Astrocyte of the hippocampus (primary cell): ENCODE data around the gene EMC6.

ENCODE experiments used
- DNase-seq: peaks from one replicate; pipeline ENCODE4 v3.0.0; 2011; ENCODE audit warnings: low read depth, low spot score

Gene EMC6

DNA sequence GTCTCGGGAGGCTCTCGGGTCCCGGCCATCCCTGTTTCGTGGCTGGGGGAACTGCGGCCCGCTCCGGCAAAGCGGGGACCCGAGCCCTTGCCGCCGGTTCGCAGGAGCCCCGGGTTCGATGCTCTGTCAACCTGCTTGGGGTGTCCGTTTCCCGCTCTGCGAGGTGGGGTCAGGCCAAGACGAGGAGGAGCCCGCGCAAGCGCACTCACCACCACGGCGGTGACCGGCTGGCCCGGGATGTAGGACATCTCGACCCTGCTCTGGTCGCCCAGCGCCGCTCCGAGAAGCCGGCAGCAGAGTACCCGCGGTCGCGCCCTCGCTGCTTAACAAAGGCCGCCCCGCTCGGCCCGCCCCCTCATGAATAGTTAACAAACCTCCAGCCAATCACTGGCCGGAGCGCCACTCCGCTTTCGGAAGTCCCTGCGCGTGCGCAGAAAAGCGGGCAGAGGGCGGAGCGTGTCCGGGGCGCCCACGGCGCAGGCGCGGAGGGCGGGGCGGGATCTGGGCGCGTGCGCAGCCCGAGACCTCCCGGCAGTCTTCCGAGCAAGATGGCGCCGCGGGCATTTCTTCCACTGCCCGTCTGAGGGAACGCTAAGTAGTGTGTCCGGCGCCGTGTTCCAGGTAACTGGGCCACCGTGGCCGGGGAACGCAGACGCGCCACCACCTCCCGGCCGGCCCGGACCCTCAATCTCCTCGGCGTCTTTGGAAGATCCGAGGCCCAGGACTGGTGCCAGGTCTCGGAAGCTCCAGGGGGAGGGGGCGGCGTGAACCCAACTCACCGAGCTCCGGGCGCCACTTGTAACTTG lies at the start of gene EMC6, which contains the start of gene TAX1BP3:
TSS of gene EMC6 (plus strand) at position 534 of the 806 bp plus-strand sequence. CDS start 335 bp downstream, outside the sequence.
TSS of gene TAX1BP3 (minus strand) at position 300 of the 806 bp plus-strand sequence. CDS start at position 248, 52 bp downstream.
- peak; percentile 100 for DNase-seq

- no peak for DNase-seq
These were observed 47.4 kb upstream of the EMC6 start for GRCh38 chr17:3621146-3621720.

DNA sequence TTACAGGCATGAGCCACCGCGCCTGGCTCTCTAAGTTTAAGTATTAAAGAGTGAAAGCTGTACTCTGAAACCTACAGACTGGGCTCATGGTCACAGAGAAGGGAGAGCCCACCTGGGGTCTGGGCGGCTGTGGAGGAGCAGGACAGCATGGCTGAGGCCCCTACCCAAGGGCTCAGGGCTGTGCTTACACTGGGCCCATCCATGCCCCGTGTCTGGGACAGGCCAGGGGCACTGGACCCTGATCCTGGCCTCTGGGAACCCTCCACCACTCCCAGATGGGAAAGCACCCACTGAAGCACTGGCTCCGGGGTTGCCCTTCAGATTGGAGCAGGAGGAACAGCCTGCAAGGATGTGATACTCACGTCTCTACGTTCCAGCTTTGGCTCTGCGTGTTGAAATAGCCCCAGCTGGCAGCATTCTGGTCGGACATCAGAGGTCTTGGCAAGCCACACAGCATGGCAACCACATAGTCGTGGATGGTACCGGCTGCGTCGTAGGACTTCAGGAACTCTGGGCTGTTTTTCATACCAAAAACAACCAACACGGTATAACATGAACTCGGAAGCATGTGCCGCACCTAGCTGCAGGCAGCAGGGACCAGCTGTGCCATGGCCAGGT lies 45.5 kb upstream of the EMC6 start:
- no peak for DNase-seq

- DNase-seq: no peak
These were observed 41.5 kb upstream of the EMC6 start for GRCh38 chr17:3626831-3627768.

GRCh38 chr17:3627769-3628167 lies 40.8 kb upstream of the EMC6 start:
- no peak for DNase-seq

DNA sequence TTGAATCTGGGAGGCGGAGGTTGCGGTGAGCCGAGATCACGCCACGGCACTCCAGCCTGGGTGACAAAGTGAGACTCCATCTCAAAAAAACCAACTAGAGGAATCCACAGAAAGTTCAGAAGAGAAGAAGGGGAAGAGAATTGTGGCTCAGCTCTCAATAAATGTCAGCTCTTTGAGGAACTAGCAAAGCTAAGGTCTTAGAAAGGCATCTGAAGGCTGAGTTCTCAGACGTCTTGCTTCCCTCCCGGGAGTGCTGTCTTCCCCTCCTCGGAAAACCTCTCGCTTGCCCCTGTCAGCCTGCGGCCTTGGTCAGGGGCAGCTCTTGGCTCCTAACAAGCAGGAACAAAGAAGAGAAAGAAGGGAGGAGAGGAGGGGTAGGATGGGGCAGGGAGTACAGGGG lies 37.8 kb upstream of the EMC6 start:
- no peak for DNase-seq

DNA sequence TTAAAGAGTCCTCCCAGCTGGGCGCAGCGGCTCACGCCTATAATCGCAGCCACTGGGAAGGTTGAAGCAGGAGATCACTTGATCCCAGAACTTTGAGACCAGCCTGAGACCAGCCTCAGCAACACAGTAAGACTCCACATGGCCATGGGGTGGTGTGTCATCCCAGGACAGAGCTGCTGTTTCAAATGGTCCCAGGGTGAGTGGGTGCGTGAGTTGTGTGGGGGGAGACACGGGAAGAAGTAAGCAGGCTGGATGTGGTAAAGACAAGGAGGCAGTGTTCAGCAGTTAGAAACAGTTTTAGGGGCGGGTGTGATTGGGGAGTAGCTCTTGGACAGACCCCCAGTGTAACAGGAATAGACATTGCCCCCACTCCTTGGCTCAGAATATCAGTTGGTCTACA lies 36.3 kb upstream of the EMC6 start:
- no peak for DNase-seq

DNA sequence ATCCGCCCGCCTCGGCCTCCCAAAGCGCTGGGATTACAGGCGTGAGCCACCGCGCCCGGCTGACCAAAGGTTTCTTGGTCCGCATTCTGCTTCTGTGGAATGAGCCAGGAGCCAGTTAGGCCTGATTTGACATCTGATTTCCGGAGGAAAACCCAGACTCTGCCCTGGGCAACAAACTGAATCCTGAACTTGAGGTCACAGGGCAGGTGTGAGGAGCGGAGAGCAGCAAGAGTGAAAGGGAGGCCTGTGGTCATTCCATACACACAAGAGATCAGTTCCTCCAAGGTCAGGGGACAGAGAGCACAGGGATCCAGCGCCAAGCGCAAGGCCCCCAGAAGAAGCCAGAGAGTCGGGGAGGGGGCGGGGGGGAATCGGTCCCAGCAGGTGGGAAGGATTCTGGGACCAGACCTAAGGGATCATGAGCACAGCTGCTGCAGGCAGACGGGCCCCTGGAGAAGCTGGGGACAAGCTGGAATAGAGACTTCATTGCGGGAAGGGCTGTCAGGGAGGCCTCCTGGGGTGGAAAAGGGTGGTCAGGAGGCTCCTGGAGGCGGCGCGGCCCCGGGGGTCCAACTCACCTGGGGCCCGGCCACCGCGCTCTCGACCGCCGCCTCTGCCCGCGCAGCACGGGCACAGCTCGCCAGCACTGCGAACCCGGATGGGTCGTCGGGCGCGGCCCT lies 33.0 kb upstream of the EMC6 start:
- DNase-seq: no peak

GRCh38 chr17:3636154-3636907 lies 32.3 kb upstream of the EMC6 start, which contains the start of the genes CTNS and SHPK:
Gene CTNS, plus strand, starts transcription at chr17:3636760. Its CDS starts 3,447 bp downstream, at chr17:3640207.
Gene SHPK, minus strand, starts transcription at chr17:3636250. Its CDS starts 31 bp downstream, at chr17:3636219.
- peak; percentile 98 for DNase-seq

GRCh38 chr17:3636908-3637373 lies 31.7 kb upstream of the EMC6 start:
- peak; percentile 42 for DNase-seq

- DNase-seq: no peak
These were observed 28.5 kb upstream of the EMC6 start for GRCh38 chr17:3639981-3640596.

DNA sequence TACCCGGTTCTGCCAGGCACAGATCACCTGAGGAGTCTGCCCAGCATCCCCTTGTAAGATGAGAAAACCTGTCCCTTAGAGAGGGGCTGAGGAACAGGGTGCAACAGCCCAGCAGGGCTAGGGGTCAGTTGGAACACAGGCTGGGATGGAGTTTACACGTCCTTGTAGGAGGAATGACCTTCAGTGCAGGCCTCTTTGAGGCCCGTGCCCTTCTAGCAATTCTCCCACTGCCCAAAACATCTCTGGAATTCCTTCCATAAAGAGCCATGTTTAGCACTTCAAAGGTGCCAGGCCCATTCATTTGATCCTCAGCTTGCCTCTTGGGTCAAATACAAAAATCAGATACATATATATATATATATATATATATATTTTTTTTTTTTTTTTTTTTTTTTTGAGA lies 27.6 kb upstream of the EMC6 start:
- DNase-seq: no peak

DNA sequence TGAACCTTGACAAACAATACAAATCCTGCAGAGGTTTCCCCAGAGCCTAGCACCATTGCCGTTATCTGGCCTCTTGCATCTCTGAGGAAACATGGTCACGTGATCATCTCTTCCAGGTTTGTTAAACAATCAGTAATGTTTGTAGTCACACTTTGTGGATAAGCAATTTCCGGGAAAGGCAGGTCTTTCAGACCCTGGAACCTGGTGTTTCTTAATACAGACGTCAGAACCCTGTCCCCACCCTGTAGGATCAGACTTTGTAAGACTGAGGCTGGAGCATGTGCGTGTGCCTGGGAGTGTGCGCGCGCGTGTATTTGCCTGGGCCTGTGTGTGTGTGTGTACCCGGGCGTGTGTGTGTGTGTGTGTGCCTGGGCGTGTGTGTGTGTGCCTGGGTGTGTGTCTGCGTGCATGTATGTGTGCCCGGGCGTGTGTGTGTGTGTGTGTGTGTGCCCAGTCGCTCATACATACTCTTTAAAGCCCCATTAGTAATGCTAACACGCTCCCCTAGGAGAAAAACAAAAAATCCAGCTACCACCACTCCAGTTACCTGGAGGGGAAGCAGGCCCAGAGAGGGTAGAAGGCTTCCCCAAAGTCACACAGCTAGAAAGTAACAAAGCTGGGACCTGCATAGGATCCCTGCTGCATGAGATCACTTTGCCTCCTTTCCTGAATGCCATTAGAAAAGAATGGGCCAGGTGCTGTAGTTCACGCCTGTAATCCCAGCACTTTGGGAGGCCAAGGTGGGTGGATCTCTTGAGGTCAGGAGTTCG lies 26.7 kb upstream of the EMC6 start:
- DNase-seq: no peak

DNA sequence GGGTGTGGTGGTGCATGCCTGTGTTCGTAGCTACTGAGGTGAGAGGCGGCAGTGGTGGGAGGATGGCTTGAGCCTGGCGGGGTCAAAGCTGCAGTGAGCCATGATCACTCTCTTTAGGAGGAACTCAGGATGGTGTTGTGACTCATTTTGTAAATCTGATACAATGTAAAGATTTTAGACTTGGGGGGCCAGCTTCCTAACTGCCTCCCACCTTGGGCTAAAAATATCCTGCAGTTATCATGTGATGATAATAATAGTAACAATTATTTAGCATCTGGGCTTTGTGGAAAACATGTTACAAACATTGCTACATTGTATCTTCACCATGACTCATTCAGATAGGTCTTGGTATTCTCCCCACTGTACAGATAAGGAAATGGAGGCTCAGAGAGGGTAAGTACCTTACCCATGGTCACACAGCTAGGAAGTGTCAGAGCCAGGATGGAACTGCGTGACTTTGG lies 24.7 kb upstream of the EMC6 start:
- DNase-seq: no peak

- DNase-seq: no peak
These were observed 23.3 kb upstream of the EMC6 start for GRCh38 chr17:3645310-3645709.

DNA sequence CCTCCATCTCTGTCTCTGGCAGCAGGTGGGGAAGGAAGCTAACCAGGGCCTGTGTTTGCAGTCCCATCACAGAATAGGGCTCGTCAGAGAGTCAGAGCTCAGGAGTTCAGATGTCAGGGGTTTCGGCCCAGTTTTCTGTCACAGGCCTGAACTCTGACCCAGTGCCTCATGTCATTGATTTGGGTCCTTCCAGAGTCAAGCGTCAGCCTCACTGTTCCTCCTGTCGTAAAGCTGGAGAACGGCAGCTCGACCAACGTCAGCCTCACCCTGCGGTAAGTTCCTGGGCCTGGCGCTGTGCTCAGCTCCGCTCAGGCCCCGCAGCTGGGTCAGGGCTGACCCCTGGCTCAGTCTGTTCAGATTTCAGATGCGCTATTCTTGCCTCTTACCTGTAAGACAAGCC lies 21.4 kb upstream of the EMC6 start:
- DNase-seq: no peak

DNA sequence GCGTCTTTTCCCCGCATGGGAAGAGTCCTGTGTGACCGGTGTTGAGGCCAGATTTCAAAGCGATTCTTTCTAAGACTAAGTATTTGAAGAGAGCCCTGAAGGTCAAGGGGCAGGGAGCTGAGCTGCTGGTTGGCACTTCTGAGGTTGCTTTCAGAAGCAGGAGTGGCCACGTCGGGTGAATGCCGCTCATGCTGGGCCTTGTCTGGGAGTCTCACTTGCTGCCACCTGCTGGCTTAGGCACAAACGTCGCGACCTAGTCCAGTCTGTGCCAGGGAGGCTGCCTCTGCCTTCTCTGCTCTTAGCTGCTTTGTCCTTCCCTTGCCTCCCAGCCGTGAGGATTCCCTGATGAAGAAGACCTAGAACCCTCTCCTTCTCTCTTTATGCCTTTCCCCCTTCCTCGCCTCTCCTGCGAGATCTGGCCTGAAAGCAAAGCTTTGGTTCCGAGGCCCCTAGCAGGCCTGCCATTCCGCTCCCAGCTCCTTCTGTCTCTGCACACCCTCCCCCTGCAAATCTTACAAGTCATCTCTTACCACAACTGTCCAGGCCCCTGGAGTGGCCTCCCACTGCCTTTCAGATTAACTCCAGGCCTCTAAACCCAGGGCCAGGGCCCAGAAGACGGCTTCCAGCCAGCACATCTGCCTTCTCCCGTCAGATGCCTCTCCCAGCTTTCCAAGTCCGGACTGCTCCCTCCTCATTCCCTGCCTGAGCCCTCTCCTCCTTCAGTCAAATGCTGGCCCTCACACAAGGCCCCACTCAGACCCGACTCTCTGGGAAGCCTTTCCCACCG lies 20.6 kb upstream of the EMC6 start:
- DNase-seq: peak; percentile 75

DNA sequence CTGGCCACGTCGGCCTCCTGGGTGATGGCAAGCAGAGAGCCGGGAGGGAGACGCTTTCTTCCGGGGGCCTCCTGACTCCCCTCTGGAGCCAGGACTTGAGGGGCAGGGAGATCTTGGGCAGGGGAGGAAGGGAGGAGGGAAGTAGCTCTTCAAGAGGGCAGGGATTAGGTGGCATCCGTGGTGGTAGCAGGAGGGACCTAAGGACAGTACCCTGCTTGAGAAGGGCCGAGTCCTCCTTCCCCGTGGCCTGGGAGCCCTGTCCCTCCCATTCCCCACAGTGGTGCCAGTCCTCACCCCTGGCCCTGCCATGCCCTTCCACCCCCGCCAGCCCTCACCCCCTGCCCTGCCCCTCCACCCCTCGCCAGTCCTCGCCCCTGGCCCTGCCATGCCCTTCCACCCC lies 12.8 kb upstream of the EMC6 start:
- no peak for DNase-seq
